Neural cell (in vitro differentiated cells): ENCODE results near the gene PHACTR1.

Experiments
- POLR2AphosphoS5 ChIP-seq: IDR thresholded peaks from 2 replicates; pipeline ENCODE4 v1.6.1; 2012
- TF ChIP-seq, protein P1 (sequence below): fragments of 450-650 bp; IDR thresholded peaks from 2 replicates; pipeline ENCODE4 v1.5.1; 2014; ENCODE audit warnings: antibody characterized with exemption, mild to moderate bottlenecking, moderate library complexity; ENCODE audit not compliant: poor library complexity, severe bottlenecking

DNA sequence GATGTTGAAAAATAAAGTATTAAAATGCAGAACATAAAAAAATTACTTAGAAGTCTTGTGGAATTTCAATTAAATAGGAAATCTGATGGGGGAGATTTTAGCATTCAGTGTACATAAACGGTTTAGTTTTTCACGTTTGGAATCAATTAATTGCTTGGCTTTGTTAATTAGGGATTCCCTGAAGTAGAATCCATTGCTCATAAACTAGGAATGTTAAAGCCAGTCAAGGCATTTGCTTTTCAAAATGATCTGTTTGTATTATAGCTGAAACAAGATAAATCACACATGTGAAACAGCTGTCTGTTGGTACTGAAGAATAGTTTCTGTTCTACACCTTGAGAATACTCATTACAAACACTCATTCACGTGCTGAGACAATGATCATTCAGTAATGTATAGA, 313.8 kb downstream of the PHACTR1 start:
- TF ChIP-seq, protein P1, sequence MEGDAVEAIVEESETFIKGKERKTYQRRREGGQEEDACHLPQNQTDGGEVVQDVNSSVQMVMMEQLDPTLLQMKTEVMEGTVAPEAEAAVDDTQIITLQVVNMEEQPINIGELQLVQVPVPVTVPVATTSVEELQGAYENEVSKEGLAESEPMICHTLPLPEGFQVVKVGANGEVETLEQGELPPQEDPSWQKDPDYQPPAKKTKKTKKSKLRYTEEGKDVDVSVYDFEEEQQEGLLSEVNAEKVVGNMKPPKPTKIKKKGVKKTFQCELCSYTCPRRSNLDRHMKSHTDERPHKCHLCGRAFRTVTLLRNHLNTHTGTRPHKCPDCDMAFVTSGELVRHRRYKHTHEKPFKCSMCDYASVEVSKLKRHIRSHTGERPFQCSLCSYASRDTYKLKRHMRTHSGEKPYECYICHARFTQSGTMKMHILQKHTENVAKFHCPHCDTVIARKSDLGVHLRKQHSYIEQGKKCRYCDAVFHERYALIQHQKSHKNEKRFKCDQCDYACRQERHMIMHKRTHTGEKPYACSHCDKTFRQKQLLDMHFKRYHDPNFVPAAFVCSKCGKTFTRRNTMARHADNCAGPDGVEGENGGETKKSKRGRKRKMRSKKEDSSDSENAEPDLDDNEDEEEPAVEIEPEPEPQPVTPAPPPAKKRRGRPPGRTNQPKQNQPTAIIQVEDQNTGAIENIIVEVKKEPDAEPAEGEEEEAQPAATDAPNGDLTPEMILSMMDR: no peak
- no peak for TF ChIP-seq POLR2AphosphoS5
